HG03521 (cell line): ENCODE data around the gene LYPD6B.
"Not testable (repeated sequence)": the region's sequence is repeated elsewhere in the genome, so short reads cannot be mapped to it uniquely, and the experiment has no call there.

Experiments
- ATAC-seq: cut with Tn5 transposase; IDR thresholded peaks from one replicate; pipeline ENCODE4 v1.9.1; 2021; ENCODE audit warnings: mild to moderate bottlenecking, moderate library complexity; ENCODE audit not compliant: unreplicated experiment

LYPD6B gene

DNA sequence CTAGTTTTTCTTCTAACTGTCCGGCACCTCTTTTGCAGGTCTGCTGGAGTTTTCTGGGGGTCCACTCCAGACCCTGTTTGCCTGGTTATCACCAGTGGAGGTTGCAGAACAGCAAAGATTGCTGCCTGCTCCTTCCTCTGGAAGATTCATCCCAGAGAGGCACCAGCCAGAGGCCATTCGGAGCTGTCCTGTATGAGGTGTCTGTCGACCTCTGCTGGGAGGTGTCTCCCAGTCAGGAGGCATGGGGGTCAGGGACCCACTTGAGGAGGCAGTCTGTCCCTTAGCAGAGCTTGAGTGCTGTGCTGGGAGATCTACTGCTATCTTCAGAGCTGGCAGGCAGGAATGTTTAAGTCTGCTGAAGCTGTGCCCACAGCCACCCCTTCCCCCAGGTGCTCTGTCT is 218.4 kb downstream of the LYPD6B start:
- ATAC-seq, result not testable (repeated sequence)

DNA sequence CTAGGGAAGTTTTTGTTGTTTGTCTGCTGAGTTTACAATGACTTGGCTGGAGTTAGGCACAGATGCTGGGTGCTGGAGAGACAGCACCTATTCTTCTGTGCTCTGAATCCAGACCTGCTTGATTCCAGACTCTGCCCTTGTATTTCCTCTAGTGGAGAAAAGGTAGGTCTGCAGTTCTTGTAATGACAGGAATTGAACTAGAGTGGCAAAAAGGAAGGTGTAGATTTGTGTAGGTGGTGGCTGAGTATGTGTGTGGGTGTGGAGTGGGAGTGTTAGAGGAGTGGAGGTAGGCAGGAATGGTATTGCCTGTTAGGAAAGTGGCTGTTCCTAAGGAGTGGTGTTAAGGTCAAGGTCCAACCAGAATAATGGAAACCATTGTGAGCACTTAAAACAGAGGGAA is 220.0 kb downstream of the LYPD6B start:
- ATAC-seq, result no peak

- no peak for ATAC-seq
These were observed 220.6 kb downstream of the LYPD6B start for GRCh38 chr2:149259136-149259535.

DNA sequence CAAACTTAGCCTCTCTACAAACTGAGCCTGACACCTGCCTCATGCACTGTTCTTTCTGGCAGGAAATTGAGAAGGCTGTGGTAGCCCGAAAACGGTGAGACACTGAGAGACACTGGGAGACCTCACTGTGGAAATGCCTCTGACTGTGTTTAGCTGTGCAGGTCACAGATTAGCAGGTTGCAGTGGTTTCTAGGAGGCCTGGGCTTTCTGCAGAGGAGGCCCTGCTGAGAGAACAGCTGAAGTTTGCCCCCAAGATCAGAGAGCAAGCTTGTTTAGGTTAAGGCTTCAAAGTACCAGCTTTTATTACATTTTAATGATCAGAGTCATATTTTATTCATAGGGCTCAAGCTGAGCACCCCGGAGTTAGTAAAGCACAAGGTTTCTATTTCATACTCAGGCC is 223.2 kb downstream of the LYPD6B start:
- ATAC-seq, result no peak
